HG02885 (cell line): ENCODE data around the gene BMPR1B.

ENCODE experiments used
- ATAC-seq: cut with Tn5 transposase; IDR thresholded peaks from one replicate; pipeline ENCODE4 v1.9.1; 2021; ENCODE audit warnings: mild to moderate bottlenecking; ENCODE audit not compliant: unreplicated experiment, poor library complexity

The BMPR1B gene

GRCh38 chr4:94762326-94762725, 4.6 kb downstream of the BMPR1B start:
- ATAC-seq: no peak

DNA sequence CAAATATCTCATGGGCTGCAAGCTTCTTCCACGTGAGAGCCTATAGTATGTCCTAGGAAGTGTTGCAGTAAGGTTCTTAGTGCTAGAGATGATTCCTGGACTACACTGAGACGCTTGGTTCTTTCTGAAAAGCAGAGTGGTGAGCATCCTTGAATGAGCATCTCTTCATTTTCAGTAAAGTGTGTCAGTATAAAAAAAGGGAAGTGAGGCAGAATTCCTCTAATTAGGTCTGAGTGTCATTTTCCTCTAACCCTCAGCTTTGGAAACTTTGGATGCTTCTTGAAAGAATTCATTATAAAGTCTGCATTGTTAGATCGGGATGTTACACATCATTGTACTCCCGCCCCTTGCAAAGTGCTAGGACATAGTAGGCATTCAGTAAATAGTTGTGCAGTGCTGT, 5.2 kb downstream of the BMPR1B start:
- ATAC-seq: no peak

- no peak for ATAC-seq
Measured at GRCh38 chr4:94763500-94763899, 5.7 kb downstream of the BMPR1B start.

DNA sequence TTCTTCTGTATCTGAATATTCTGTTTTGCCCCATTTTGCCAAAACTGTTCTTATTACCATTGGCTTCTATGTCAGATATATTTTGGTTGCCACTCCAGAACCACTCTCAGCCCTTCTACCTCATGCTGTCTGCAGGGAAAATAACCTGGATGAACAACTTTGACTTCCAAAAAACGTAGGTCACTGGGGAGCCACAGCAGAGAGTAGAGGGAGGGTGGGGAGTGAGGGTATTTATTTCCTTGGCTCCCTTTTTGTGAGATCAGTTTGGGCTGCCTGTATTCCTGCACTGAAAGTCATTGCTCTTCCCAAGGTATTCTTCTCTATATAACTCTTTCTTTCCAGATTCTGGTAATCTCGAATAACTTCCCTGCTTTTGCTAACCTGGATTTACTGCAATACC, 6.3 kb downstream of the BMPR1B start:
- no peak for ATAC-seq

DNA sequence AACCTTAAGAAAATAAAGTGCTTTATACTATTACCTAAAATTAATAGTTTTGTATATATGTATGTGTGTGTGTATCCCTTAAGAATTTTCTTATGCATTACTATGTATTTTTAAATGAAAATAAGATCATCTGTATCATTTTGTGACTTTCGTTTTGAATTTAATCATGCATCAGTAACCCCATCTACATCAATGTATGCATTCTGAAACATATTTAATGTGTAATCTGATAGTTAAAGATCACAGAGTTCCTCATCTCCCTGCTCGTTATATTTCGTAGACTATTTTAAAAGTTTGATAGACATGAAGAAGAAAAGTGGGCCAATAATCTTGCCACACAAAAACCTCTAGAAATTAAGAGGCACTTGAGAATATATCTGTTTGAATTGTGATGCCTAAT, 7.4 kb downstream of the BMPR1B start:
- no peak for ATAC-seq

- ATAC-seq: no peak
Measured at GRCh38 chr4:94765648-94766047, 7.9 kb downstream of the BMPR1B start.

- no peak for ATAC-seq
Measured at GRCh38 chr4:94766856-94767255, 9.1 kb downstream of the BMPR1B start.

- ATAC-seq: no peak
Measured at GRCh38 chr4:94767446-94767845, 9.7 kb downstream of the BMPR1B start.

- ATAC-seq: no peak
Measured at GRCh38 chr4:94782707-94783106, 25.0 kb downstream of the BMPR1B start.

GRCh38 chr4:94791701-94792100, 33.9 kb downstream of the BMPR1B start:
- no peak for ATAC-seq

- ATAC-seq: no peak
Measured at GRCh38 chr4:94798808-94799207, 41.1 kb downstream of the BMPR1B start.

GRCh38 chr4:94801016-94801415, 43.3 kb downstream of the BMPR1B start:
- ATAC-seq: no peak

- ATAC-seq: no peak
Measured at GRCh38 chr4:94802091-94802490, 44.3 kb downstream of the BMPR1B start.

GRCh38 chr4:94803181-94803580, 45.4 kb downstream of the BMPR1B start:
- ATAC-seq: no peak

DNA sequence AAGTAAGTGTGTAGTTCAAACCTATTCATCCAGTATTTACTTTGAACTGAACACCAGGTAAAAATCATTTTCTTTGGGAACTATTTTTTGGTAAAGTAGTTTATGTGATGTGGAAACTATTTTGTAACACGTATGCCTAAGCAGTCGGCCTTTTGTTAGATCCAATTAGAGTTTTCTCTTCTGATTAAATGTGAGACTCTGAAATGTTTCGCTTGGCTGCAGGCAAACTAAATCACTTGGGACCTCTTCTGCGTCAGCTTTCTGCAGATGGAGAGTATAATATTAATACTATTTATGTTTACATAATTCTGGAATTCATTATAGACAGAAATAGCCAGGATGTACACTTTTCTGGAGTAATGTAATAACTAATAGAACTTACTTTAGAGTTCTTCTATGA, 46.9 kb downstream of the BMPR1B start:
- no peak for ATAC-seq

DNA sequence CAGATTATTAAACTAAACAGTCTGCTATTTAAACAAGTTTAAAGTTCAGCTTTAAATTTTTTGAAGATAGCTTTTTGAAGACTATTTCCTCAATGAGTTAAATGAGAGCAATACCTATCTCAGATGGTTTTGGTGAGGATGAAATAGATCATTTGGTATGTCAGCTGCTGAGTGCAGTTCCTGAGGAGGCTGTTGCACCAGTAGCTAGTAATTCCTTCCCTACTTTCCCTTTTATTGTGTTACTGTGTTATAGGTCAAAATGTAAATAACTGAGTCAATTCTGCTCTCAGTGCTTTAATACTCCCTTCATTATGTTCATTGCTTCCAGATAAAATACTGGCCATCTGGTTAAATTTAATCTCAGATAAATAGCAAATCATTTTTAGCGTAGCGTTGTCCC, 48.6 kb downstream of the BMPR1B start:
- no peak for ATAC-seq

GRCh38 chr4:94811643-94812042, 53.9 kb downstream of the BMPR1B start:
- ATAC-seq: no peak

DNA sequence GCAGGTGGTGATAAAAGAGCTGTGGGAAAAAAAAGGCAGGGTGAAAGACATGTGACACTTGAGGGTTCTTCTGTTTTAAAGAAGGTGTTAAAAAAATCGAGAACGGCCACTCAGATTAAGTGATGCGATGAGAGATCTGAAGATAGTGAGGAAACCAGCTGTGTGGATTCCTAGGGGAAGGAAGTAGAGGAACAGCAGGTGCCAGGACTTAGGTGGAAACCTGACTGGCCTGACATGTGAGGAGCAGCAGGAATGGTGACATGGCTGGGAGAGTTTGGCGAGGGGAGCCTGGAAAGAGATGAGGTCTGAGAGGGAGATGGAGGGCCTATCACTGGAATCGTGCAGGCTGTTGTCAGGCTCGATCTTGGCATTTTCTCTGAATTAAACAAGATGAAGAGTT, 55.5 kb downstream of the BMPR1B start:
- ATAC-seq: no peak

GRCh38 chr4:94814237-94814636, 56.5 kb downstream of the BMPR1B start:
- no peak for ATAC-seq

DNA sequence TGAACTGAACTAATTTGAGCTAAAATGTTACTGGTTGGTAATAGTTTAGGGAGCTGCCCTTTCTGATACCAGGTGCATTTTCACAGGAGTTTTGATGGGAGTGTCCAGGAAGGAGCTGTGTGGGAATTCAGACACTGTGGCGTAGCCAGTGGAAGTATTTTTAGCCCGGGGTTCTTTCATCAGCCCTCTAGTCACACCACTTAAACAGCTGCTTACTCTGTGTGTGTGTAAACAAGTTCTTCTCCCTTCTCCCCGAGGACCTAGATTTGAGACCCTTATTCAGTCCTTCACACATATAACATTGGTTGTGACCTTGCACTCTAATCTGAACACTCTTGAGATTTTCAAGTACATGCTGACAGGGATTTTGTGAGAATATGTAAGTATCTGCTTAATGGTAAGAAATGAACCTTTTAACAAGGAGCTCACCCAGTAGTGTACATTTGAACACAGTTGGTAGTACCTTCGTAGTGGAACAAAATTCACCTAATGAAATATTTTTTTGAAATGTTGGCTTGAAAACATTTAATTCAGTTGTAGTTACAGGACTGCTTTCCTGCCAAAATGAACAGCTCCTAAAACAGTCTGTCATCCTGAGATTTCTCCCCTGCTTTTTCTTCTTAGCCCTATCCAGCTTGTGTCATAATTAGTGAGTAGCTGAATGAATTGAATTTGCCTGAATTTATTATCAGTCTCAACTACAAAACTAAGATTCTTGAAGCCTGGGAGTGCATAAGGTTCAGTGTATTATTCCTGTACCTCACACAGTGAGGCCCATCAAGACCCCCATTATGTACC, 61.8 kb downstream of the BMPR1B start:
- ATAC-seq: no peak

- no peak for ATAC-seq
Measured at GRCh38 chr4:94826206-94826605, 68.5 kb downstream of the BMPR1B start.

GRCh38 chr4:94827481-94828110, 69.8 kb downstream of the BMPR1B start:
- ATAC-seq: no peak
